ENCODE measurements around the gene LRIG2.
A peak's percentile ranks its signal among the peaks of the same experiment; 100 is the strongest.

GRCh38 chr1:113109908-113110554, 37.0 kb downstream of the LRIG2 start:
- TF ChIP-seq CTCF (IDR thresholded peaks at IDR 0.05; ENCODE audit: extremely low read depth in 1 of 2, insufficient read depth in 1 of 2, low read depth in 1 of 2, low read length in 2 of 2) (peak in 1 of 2 donors; percentile 4), POLR2A (IDR thresholded peaks at IDR 0.05; ENCODE audit: low read depth, low read length) (no peak), POLR2AphosphoS5 (IDR thresholded peaks at IDR 0.05; ENCODE audit: insufficient read depth, low read depth, low read length) (no peak), MAX (IDR thresholded peaks at IDR 0.05; ENCODE audit: insufficient read depth, insufficient read length) (no peak), FOS (IDR thresholded peaks at IDR 0.05; ENCODE audit: borderline replicate concordance, insufficient read depth, low read length) (peak; percentile 31), EZH2 (IDR thresholded peaks at IDR 0.05; ENCODE audit: borderline replicate concordance, low read depth, low read length, severe bottlenecking) (no peak)
